ENCODE data around the gene MYOM1.
"Not testable (repeated sequence)": the region's sequence is repeated elsewhere in the genome, so short reads cannot be mapped to it uniquely, and the experiment has no call there.

Gene MYOM1

GRCh38 chr18:3217948-3218647 is 1.7 kb downstream of the MYOM1 start:
- no peak for DNase-seq

- no peak for DNase-seq
Observed at GRCh38 chr18:3216987-3217386, 2.8 kb downstream of the MYOM1 start.

GRCh38 chr18:3214855-3215637 is 4.7 kb downstream of the MYOM1 start:
- no peak for DNase-seq

GRCh38 chr18:3213300-3214059 is 6.3 kb downstream of the MYOM1 start:
- peak; percentile 21 for DNase-seq

GRCh38 chr18:3212657-3213056 is 7.1 kb downstream of the MYOM1 start:
- no peak for DNase-seq

GRCh38 chr18:3211236-3211992 is 8.4 kb downstream of the MYOM1 start:
- DNase-seq = no peak

GRCh38 chr18:3209859-3210569 is 9.8 kb downstream of the MYOM1 start:
- peak; percentile 42 for DNase-seq

GRCh38 chr18:3207565-3207964 is 12.2 kb downstream of the MYOM1 start:
- no peak for DNase-seq

GRCh38 chr18:3205239-3205638 is 14.5 kb downstream of the MYOM1 start:
- no peak for DNase-seq

- no peak for DNase-seq
Observed at GRCh38 chr18:3199942-3200645, 19.7 kb downstream of the MYOM1 start.

GRCh38 chr18:3198260-3198860 is 21.4 kb downstream of the MYOM1 start:
- not testable (repeated sequence) for DNase-seq

GRCh38 chr18:3194947-3195612 is 24.7 kb downstream of the MYOM1 start:
- no peak for DNase-seq

- DNase-seq = no peak
Observed at GRCh38 chr18:3193331-3193730, 26.4 kb downstream of the MYOM1 start.

- DNase-seq = no peak
Observed at GRCh38 chr18:3192752-3193151, 27.0 kb downstream of the MYOM1 start.

- DNase-seq = no peak
Observed at GRCh38 chr18:3192286-3192685, 27.5 kb downstream of the MYOM1 start.

GRCh38 chr18:3190610-3191009 is 29.2 kb downstream of the MYOM1 start:
- no peak for DNase-seq

- DNase-seq = no peak
Observed at GRCh38 chr18:3189884-3190283, 29.9 kb downstream of the MYOM1 start.

GRCh38 chr18:3186678-3187658 is 32.8 kb downstream of the MYOM1 start:
- DNase-seq = no peak

- no peak for DNase-seq
Observed at GRCh38 chr18:3184275-3184963, 35.3 kb downstream of the MYOM1 start.
